GM21447 (cell line): Measurements from ENCODE around the gene ALX3.
"Not testable (repeated sequence)": the region's sequence is repeated elsewhere in the genome, so short reads cannot be mapped to it uniquely, and the experiment has no call there.

Experiments
- ATAC-seq: cut with Tn5 transposase; IDR thresholded peaks from one replicate; pipeline ENCODE4 v1.9.1; 2021; ENCODE audit not compliant: unreplicated experiment

Gene ALX3

GRCh38 chr1:110089561-110090275 is 19.2 kb upstream of the ALX3 start:
- ATAC-seq, result no peak

DNA sequence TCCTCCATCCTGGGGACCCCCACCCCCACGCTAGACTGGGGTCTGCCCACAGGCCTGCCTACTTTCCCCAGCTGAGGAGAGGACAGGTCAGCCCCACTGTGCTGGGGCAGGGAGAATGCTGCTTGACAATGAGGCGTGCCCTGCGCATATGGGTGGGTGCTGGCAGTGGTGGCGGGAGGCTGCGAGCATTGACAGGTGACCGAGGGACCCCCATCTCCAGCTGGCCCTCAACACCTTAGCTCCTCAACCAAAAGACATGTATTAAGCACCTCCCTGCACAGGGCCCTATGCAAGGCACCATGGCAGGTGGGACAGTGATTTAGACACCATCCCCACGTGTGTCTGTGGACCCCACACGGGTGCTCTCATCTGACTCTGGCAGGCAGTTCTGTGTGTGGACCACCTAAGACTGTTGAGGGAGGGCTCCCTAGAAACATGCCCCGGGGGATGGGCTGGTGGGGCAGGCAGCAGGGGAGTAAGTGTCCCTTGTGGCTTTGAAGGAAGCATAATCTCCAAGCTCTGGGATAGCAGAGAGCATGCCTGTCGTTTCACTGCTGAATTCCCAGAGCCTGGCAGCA is 18.4 kb upstream of the ALX3 start:
- no peak for ATAC-seq

DNA sequence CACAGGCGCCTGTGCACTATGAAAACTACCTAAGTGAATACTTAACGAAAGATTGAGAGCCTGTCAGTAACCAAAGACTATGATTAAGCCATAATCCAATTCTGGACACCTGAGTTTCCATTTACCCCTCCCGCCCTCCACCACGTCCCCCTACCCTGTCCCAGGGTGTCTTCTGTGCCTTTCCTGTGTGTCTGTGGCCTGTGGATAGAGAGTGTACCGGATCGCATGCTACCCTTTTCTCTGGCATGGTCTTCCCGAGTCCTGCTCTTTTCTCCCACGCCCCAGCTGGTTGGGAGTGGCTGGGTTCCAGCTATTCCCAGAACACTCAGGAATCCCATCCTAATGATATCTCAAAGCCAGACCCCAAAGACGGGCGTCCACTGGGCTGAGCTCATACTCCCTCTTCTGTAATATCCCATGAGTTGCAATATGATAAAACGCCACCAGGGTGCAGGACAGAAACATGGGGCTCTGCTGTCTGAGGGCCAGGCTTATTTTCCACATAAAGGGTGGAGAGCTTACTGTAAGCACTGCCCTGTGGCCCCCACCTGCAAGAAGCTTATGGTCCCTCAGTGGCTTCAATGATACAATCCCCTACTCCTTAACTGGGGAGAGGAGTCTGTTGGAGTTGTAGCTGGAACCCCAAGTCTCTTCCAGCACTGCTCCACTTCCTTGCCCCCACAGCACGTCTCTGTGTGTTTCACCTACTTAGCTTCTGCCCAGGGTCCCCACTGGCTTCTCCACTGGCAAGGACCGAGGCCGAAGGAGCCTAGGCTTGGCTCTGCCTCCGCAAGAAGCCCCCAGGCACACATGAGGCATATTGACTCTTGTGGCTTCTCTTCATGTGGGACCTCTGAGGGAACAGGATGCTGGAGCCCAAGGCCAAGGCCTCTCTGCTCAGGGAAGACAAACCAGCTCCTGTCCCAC is 17.6 kb upstream of the ALX3 start:
- peak; percentile 76 for ATAC-seq

- no peak for ATAC-seq
Measured at GRCh38 chr1:110086961-110087360, 16.5 kb upstream of the ALX3 start.

DNA sequence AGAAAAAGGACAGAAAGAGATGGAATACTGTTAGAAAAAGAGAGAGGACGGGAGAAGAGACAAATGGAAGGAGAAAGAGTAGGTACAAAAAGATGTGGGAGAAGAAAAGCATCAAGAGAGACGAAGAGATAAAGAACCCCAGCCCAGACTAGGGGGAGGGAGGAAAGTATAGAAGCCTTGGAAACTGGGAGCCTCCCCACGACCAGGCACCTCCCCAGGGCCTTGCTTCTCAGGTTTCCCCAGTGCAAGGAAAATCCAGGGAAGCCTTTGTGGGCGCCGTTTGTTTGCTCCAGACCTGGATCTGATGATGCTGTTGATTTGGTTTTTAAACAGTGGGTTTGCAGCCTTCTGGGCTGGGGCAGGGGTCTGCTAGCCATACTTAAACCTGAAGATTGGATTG is 15.2 kb upstream of the ALX3 start:
- ATAC-seq, result no peak

DNA sequence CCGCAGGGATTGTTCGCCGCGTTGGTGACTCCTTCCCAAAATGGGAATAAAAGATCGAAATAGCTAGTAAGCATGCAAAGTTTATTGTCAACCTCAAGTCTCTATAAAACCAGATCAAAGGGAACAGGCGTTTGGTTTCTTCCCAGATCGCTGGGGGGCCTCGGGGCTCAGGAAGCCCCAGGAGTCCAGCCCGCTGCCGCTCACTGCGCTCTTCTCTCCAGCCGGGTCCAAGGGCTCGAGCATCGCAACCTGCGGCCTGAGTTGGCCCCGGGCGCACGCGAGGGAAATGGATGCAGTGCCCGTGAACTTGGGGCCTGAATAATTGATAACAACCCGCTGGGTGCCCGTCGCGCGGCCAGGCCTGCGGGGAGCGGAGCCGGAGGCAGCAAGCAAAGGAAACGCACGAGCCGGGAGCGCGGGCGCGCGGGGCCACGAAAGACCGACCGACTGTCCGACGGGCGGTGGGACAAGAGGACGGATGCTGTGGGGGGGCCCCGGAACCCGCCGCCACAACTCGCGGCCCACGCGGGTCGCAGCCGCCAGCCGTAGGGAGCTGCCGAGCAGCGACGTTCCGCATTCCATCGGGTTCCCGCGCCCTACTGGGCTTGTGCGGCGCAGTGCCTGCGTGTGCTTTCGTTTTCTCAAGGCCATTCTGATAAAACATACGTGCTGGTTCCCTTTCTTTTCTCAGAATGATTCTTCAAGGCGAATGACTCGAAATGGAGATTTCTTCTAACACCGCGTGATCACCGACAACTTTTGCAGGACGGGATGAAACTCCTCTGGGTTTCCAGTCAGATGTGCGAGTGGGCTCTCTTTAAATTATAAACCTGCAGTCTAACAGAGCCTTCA is 14.0 kb upstream of the ALX3 start:
- no peak for ATAC-seq

DNA sequence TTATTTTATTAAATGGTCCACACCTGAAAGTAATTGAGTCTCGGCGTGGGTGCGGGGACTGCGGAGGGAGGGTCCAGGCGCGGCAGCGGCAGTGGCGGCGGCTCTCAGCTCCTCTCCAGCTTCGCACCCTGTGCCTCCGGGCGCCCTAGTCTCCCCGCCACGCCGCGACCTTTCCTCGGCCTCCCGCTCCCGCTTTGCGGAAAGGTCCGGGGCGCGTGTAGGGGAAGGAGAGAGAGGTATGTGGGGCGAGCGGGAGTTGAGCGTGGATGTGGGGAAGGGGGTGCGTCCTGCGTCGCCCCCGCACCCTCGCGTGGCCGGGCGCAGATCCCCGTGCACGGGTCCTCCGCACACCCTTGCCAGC is 13.4 kb upstream of the ALX3 start:
- ATAC-seq, result no peak

DNA sequence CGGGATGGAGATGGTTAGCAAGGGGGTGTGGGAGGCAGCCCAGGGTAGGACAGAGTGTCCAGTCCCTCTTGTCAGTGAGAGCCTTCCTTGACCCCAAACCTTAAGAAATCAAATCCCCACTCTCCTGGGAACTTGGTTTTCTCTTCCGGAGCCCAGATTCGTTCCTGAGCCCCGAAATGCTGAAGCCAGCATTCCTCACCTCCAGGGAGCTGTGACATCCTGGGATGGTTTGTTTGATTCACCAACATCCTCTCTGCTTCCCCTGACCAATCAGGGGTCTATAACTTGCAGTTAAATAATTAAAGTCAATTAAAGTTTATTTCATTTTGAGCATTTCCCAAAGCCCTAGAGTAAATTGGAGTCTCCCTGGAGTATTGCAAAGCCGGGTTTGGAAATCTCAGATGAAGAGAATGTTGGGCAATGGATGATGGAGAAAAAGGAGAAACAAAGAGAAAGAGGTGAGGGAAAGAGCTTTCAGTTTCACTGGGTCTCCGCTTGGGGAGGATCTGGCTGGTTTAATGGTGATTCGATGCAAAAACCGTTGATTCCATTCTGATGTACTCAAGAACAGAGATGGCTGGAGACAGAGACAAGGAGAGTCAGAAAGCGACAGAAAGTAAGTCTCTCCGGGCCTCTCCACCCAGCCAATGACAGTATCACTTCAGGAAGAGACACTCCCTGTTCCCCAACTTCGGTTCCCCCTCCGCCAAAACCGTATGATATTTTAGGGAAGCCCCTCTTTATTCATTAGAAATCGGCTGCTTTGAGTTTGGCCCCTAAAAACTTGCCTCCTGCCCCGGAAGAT is 12.8 kb upstream of the ALX3 start:
- ATAC-seq, result no peak

- no peak for ATAC-seq
Measured at GRCh38 chr1:110082477-110082876, 12.0 kb upstream of the ALX3 start.

DNA sequence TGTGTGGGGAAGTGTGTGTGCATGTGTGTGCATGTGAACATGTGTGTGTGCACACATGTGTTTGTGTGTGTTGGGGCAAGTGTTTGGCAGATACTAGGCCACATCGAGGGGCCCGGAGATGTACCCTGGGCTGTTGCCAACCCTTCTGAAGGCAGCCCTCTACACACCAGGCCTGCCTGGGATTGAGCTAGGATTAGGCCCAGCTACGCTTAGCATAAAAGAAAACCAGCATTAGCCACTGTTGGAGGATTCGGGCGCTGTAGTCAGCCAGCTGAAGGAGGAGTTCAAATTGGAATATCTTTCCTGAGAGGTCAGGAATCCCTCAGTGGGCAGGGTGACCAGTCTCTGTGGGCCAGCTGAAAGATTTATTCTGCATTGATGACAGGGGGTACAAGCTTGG is 10.6 kb upstream of the ALX3 start:
- no peak for ATAC-seq

DNA sequence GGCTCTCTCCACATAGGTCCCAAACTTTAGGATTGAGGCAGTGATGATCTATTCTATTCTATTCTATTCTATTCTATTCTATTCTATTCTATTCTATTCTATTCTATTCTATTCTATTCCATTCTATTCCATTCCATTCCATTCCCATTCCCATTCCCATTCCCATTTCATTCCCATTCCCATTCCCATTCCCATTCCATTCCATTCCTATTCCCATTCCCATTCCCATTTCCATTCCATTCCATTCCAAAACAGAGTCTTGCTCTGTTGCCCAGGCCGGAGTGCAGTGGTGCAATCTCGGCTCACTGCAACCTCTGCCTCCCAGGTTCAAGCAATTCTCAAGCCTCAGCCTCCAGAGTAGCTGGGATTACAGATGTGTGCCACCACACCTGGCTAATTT is 9.5 kb upstream of the ALX3 start:
- not testable (repeated sequence) for ATAC-seq

DNA sequence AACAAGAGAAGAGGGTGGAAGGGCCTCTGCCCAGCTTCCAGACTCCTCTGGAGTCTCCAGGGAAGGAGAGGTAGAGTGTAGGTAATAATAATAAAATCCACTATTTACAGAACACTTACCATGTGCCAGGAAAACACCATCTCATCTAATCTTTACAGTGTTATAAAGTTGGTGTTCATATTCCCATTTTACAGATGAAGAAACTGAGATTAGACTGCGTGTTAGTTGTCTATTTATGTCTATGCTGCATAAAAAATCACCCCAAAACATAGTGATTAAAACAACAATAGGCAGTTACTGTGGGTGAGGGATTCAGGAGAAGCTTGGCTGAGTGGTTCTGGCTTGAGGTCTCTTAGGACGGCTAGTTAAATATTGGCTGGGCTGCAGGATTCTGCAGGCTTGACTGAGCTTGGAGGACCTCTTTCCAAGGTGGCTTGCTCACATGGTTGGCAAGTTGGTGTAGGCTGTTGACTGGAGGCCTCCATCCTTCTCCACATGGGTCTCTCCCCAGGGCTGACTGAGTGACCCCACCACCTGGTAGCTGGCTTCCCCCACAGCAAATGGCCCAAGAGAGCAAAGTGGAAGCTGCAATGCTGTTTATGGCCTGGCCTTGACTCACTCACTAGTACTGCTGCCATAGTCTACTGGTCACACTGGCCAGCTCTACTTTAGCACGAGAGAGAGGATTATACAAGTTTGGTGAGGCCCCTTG is 6.5 kb upstream of the ALX3 start:
- ATAC-seq, result no peak

DNA sequence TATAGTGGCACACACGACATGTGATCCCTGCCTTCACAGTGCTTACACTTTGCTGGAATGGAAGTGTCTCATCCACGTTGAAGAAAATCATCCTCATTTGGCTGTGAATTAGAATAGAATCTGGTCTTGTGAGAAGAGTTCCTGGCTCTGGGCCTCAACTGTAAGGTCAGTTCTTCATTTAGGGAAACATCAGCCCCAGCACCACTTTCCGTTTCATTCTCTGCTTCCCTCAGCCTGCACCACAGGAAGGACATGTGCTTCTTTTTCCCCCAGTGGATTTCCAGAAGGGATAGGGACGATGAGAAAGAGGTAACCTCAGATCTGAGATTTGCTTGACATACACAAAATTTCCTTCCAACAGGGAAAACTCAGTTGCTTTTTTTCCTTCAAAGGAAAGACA is 3.7 kb upstream of the ALX3 start:
- no peak for ATAC-seq

DNA sequence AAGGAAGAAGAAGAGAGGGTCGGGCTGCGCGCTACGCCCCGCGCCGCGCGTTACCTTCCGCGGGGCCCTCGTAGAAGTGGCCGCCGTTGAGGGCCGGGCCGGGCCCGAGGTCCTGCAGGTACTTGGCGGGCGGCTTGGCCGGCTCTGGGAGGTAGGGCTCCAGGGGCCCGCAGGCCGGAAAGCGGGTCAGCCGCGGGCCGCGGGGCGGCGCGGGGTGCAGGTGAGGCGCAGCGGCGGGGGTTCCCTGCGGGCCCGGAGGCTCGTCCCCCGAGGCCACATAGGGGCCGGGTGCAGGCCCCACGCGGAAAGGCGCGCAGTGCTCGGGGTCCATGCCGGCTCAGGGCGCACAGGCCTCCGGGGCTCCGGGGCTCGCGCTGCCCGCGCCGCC is 196 bp downstream of the ALX3 start:
- ATAC-seq, result no peak

DNA sequence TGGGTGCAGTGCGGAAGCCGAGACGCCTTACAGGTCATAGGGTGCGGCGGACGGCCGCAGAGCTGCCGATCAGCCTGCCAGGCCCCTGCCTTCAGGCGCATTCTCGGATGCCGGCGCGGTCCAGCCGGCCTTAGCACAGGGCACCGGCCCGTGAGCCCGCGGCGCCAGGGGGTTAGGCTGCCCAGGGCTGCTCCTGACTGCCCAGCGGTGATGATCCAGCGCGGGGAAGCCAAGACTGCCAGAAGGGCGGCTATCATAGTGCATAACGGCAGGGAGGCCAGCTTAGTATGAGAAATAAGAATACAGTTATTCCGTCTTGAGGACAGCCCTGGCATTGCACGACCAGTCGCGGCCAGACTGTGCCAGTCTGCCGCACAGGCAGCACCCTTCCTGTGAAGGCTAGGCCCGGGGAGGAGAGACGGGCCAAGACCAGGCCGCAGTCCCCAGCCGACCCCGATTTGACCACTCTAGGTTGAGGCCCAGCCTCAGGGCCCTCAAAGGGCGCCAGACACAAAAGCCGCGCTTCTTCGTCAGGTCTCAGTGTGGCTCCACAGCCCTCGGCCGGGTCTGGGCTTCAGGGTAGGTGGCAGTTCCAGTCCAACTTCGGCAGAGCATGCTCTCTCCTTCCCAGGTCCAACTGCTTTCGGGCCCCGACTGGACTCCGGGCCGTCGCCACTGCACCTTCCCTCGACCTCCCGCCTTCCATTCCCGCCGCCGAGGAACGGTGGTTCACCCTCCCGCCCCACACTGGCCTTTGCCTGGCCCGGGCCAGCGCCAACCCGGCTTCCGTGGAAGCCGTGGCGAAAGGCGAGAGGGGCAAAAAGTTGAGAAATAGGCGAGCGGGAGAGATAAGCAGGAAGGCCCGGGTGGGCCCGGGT is 829 bp downstream of the ALX3 start:
- no peak for ATAC-seq

DNA sequence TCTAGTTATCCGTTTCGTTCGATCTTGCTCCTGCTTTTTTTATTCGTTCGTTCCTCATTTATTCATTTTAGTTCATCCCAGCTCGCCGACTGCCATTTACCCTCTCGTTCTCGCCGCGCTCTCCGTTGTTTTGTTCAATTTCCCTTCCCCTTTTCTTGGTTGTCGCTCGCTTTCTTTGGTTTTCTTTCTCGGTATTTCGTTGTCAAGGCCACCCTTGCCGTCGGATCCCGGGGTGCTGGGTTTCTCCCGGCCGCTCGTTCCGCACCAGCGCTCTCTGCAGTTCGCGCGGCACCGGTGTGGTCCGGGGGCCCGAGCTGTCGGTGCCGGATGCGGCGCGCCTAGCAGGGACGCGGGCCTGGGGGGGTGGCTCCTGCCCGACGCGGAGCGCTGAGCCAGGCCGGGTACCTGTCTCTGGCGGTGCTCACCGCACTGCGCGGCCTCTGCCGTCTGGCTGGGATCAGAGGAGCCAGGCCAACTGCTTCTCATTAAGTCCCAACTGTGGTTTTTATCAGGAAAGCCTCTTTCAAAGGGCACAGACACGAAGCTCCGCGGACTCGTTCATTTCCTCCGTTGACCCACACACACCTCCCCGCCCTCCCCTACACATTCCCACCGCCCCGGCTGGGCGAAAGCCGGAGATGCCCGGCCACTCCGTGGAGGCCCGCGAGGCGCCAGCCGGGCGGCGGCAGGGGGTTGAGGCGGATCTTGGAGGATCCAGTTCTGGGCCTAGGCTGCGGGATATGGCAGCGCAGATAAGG is 1.6 kb downstream of the ALX3 start:
- ATAC-seq, result no peak

DNA sequence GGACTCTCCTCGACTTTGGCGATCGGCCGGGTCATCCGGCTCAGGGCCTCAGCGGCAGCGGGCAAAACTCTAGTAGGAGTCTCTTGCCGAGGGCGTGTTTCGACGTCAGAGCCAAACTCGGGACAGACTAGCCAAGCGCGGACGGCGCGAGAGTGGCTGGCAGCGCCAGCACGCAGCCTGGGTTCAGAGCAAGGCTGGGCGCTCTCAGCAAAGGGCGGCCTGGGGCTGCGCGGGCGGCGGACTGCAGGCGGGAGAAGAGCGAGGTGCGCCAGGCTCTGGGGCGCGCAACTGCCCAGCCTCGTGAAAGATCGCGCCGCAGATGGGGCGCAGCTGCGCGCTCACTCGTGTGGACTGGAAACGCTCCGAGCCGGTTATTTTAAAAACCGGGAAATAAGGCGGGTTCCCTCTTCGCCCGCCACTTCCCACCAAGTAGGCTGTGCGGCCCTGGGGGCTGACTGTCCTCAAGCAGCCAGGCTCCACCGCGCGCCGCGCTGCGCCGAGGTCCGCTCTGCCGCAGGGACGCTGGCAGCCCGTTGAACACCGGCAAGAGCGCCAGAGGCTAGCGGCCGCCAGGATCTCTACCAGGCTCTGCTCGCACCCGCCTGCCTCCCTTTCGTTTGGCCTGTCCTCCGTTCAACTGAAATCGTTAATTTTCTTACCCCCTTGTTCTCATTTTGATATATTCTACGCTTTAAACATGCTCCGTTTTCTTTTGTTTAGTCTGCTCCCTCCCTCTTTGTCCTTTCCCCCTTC is 2.4 kb downstream of the ALX3 start:
- ATAC-seq, result no peak
